ENCODE data around the gene SYCP2.
"Not testable (repeated sequence)": the region's sequence is repeated elsewhere in the genome, so short reads cannot be mapped to it uniquely, and the experiment has no call there.

Gene SYCP2

DNA sequence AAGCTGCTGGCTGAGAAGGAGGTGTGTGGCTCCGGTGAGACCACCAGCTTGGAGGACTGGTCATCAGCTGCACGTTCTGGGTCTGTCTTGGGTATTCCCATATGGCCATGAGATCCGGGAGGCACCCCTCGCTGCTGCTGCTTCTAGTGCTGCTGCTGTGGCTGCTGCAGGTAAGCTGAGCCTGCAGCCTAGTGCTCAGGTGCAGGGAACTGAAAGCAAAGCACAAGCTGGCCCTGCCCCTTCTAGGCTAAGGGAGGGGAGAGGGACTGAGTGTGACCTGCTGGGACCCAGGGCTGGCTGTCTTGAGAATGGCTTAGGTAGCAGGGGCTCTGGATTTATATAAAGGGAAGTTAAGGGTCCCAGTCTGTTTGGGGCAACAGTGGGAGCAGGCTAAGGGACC lies 25.2 kb upstream of the SYCP2 start:
- H3K36me3 ChIP-seq = peaks cover 0 to 15% (median 12%) of the 10 kb centered on the region in 3 donors
- intact Hi-C loops (cut with DNase I; ENCODE audit: low total_unique reads) = no loop called here

DNA sequence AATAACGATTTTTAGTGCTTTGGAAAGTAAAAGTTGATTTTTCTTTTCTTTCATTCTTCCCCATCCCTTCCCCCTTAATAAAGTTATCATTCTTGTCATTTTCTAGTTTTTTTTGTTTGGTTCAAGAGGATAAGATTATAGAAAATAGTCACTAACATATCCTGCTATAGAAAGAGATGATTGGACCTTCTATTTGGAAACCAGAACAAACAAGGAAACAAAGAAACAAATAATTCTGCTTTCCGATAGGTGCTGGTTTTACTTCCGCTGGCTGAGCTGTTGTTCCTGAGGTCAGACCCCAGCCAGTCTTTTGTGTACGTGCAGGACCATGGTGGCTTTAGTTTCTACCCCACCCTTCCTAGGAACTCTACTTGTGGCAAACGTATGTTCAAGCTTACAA lies 24.7 kb upstream of the SYCP2 start, which contains the start of gene CDH26:
CDH26 (plus strand) TSS at position 301 of the 400 bp plus-strand sequence. CDS start 304 bp downstream, outside the sequence.
- intact Hi-C loops (cut with DNase I; ENCODE audit: low total_unique reads) = no loop called here
- Histone ChIP-seq H3K4me3 (no peak within 1 kb of the TSS), H3K9me3 (no peaks in the 10 kb centered on the region), H3K27me3 (no peaks in the 10 kb centered on the region), H3K36me3 (peaks cover 0 to 15% (median 12%) of the 10 kb centered on the region in 3 donors), H3K27ac (no peak within 1 kb of the TSS), H3K4me1 (no peaks in the 10 kb centered on the region)
- TF ChIP-seq CTCF (IDR thresholded peaks at IDR 0.05) = no peak
- DNase-seq = no peak

More for the DNA sequence above, 25.2 kb upstream of the SYCP2 start:
- no peaks in the 10 kb centered on the region for H3K4me1 ChIP-seq
- no peaks in the 10 kb centered on the region for H3K9me3 ChIP-seq
- no peak for TF ChIP-seq CTCF (IDR thresholded peaks at IDR 0.05)
- DNase-seq = no peak
- no peak overlapping the region for H3K4me3 ChIP-seq
- no peaks in the 10 kb centered on the region for H3K27me3 ChIP-seq
- no peak overlapping the region for H3K27ac ChIP-seq

- H3K4me3 ChIP-seq; H3K4me1 ChIP-seq; H3K27ac ChIP-seq; DNase-seq; H3K27me3 ChIP-seq; intact Hi-C loops (cut with DNase I; ENCODE audit: low total_unique reads); H3K9me3 ChIP-seq: not testable (repeated sequence)
- peaks cover 0 to 15% (median 12%) of the 10 kb centered on the region in 3 donors for H3K36me3 ChIP-seq
These were observed 24.1 kb upstream of the SYCP2 start for GRCh38 chr20:59957568-59957967.

- intact Hi-C loops (cut with DNase I; ENCODE audit: low total_unique reads) = no loop called here
- no peaks in the 10 kb centered on the region for H3K4me1 ChIP-seq
- H3K36me3 ChIP-seq = peaks cover 5 to 21% (median 15%) of the 10 kb centered on the region in 3 donors
- DNase-seq = no peak
- no peak overlapping the region for H3K4me3 ChIP-seq
- H3K9me3 ChIP-seq = no peaks in the 10 kb centered on the region
- H3K27ac ChIP-seq = no peak overlapping the region
- peak in 1 of 2 experiments; percentile 14 for TF ChIP-seq CTCF (IDR thresholded peaks at IDR 0.05)
- no peaks in the 10 kb centered on the region for H3K27me3 ChIP-seq
These were observed 21.8 kb upstream of the SYCP2 start for GRCh38 chr20:59955131-59955796.

DNA sequence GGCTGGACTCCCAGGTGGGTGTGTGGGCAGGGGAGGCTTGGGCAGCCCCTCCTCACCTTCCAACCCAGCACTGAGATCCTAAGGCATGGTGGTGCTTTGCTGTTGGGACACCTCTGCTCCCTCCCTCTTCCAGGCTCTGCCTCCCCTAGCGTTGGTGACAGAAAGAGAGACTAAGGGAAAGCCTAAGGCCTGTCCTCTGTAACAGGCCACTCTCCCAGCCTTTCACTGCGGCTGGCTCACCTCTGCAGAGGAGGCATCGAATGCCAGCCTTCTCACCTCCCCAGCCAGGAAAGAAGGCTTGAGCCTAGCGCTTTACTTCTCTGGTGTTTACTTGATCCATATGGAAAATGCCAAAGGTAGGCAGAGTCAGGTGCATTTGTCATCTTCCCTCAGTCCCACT lies 21.3 kb upstream of the SYCP2 start:
- Histone ChIP-seq H3K36me3 (peaks cover 5 to 21% (median 12%) of the 10 kb centered on the region in 3 donors), H3K27me3 (no peaks in the 10 kb centered on the region), H3K9me3 (no peaks in the 10 kb centered on the region), H3K4me1 (no peaks in the 10 kb centered on the region), H3K27ac (no peak overlapping the region), H3K4me3 (no peak overlapping the region)
- no peak for TF ChIP-seq CTCF (IDR thresholded peaks at IDR 0.05)
- intact Hi-C loops (cut with DNase I; ENCODE audit: low total_unique reads) = loop anchor here (1.0 to 5.0 kb wide), 2 partner anchors 43 to 1098 kb away; no protein-coding TSS in a partner anchor
- DNase-seq = no peak

- Histone ChIP-seq H3K4me1 (peaks cover 0 to 13% (median under 1%) of the 10 kb centered on the region in 4 donors), H3K36me3 (peaks cover 0 to 13% (median 12%) of the 10 kb centered on the region in 3 donors), H3K4me3 (no peak overlapping the region), H3K27me3 (no peaks in the 10 kb centered on the region), H3K9me3 (no peaks in the 10 kb centered on the region), H3K27ac (no peak overlapping the region)
- intact Hi-C loops (cut with DNase I; ENCODE audit: low total_unique reads) = loop anchor here (5.0 kb wide), 1 partner anchor 1102 kb away; no protein-coding TSS in a partner anchor
- no peak for DNase-seq
- no peak for TF ChIP-seq CTCF (IDR thresholded peaks at IDR 0.05)
These were observed 16.5 kb upstream of the SYCP2 start for GRCh38 chr20:59949911-59950310.
